G401.6 (cell line): Measurements from ENCODE around the gene TM7SF2.
"Not testable (repeated sequence)": the region's sequence is repeated elsewhere in the genome, so short reads cannot be mapped to it uniquely, and the experiment has no call there.

Experiments used
- FAIRE-seq: peaks from 2 replicates; lab custom pipeline; 2012; peaks lifted over from hg19 to GRCh38; lab: Jason Lieb, UNC

The TM7SF2 gene

GRCh38 chr11:65130631-65131416 is 19.2 kb downstream of the TM7SF2 start:
- no peak for FAIRE-seq

DNA sequence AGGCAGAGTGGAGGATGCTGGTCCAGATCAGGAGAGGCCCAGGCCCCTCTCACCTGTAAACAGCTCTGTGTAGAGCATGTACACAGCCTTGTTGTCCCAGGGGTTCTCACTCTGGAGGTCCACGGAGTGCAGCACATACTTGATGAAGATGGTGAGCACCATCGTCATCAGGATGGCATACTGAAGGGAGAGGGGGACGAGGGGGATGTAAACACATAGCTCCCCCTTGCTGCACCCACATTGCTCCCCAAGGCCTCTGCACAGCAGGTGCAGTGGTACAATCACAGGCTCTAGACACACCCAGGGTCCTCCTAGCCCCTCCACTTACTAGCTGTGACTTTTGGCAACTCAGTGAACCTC is 19.7 kb downstream of the TM7SF2 start:
- no peak for FAIRE-seq

GRCh38 chr11:65131895-65132237 is 20.2 kb downstream of the TM7SF2 start:
- no peak for FAIRE-seq

DNA sequence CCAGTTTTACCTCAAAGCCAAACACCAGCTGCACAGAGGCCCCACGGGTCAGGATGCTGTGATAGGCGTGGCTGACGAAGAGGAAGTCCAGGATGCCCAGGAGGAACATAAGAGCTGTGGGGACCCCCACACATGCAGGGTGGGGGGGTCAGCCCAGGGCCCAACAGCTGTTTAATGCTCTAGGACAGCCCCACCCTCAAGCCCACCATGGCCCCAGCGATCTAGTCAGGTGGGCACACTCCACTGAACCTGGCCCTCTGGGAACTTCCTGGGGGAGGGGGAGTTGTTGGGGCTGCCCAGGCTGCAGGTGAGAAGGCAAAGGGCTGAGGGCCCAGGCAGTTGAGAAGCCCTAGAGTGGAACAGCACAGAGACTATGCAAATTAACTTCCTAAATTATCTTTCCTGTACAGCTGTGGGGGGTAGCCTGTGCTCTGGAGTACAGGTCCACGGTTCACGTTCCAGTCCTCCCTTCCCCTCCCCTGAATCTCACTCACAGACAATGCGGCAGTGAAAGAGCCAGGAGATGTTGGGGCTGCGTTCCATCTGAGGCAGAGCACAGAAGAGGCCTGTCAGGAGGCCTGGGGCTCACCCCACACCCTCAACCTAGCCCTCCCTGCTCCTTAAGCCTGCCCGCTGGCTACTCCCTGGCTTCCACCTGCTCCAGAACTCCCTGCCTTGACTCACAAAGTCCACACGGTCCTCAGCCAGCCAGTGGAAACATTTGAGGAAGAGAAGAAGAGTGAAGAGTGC is 20.7 kb downstream of the TM7SF2 start:
- FAIRE-seq = no peak

DNA sequence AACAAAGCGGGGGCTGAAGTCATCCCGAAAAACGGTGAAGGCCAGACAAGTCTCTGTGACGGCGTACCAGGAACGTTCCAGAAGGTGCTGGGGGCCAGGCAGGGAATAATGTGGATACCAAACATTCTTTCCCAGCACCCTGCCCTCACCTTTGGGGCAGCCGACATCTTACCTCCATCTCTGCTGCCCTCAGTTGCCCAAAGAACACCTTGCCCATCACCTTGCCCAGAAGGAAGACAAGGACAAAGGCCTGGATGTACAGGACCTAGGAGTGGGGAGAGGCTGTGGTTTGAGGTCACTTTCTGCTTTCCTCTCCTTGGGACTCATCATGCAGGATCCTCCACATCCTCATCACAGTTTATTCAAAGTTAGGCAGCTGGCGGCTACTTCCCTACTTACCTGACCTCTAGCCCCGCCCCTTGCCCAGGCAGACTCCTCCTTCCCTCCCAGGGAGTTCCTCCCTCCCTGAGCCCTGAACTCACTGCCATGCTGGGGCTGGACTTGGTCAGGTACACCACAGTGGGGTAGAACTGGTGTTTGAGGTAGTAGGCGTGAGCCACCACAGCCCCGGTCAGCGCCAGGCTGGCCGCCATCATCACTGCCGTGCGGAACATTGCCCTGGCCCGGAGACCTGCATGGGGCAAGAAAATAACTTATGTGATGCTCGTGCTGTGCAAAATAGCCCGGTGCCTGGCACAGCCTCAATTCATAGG is 21.5 kb downstream of the TM7SF2 start:
- FAIRE-seq = no peak

DNA sequence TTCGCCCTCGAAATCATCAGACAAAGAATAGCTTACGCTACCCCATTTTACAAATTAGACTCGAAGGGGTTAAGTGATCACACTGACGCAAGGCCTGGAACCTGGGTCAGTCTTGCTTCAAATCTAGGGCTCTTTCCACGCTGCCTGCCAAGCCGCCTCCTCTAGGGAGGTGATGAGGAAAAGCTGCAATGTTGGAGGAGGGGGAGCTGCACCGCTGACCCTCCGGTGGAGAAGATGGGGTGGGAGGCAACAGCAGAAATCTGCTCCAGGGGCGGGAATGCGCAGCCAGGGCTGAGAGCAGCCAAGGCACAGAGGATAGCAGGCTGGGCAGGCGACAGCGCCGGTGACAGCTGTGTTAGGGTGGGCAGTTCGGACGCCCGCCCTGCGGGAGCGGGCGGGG is 22.1 kb downstream of the TM7SF2 start:
- no peak for FAIRE-seq

DNA sequence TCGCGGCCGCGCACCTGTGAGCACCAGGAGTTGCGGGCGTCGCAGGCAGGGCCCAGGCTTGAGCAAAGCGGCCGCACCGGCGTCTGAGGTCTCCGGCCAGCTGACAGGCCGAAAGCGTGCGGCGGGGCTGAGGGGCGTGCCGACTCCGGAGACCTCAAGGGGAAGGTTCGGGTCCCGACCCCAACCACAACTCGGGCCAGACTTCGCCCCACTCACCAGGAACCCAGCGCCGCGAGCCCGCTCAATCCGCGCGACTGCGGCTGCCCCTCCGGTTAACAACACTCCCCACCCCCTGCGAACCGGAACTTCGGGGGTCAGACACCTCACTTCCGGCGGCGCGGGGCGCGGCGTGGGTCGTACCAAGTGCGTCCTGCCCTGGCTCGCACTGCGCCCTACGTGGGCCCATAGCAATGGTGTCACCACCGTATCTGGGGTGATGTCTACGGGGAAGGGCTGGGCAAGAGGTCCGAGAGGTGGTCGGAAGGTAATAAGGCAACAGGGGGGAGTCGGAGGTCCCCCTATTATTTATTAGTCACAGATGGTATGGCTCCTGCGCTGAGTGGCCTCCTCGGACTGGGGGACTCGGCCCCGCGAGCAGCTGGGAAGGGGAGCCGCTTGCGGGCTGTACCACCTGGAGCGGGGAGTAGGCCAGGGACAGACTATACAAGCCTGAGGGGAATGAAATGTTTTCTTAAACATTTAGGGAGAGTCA is 22.7 kb downstream of the TM7SF2 start, which contains the start of gene SYVN1:
TSS of gene SYVN1 (minus strand) at position 280 of the 712 bp plus-strand sequence. CDS start 918 bp downstream, outside the sequence.
- no peak for FAIRE-seq

DNA sequence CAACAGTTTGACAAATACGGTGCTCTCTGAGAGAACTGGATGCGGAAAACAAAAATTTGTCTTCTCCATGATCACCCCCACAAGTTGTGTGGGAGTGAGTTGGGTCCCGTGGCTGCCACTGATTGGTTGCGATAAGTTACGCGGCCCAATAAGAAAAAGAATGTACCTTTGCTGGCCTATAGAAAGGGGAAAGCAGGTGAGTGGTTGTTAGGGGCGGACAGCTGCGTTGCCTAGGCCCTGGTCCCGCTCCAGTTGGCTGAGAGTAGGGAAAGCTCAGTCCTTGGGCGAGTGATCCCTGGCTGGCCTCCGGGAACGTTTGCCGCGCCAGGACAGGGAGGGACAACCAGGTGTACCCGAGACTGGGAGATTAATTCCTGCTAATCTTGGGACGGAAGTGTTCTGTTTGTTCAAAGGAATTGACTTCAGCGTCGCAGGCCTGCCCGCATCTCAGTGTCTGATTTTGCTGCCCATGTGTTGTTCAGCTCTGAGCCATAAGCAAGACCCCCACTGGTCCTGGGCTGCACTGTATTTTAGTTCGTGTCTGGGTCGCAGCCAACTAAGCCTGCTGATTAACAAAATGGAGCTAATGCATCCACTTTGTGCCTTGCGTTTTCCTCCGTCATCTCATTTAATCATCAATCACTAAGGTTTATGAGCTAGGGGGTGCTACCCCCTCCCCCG is 23.4 kb downstream of the TM7SF2 start:
- FAIRE-seq = peak; percentile 98

- no peak for FAIRE-seq
Measured at GRCh38 chr11:65135633-65136145, 24.0 kb downstream of the TM7SF2 start.

DNA sequence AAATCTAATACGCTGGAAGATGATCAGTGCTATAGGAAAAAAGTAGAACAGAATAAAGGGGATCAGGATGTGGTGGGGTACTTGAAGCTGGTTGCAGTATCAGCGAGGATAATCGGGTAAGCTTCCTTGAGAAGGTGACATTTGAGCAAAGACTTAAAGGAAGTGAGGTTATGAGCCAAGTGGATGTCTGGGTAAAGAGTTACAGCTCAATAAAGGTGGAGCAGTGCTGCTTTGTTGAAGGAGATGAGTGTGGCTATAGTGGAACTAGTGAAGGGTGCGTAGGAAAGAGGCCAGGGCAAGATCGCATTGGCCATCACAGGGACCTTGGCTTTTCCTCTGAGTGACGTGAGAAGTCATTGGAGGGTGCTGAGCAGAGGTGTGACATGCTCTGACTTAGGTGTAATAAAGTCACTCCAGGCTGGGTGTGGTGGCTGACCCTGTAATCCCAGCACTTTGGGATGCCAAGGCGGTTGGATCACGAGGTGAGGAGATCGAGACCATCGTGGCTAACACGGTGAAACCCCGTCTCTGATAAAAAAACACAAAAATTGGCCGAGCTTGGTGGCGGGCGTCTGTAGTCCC is 24.9 kb downstream of the TM7SF2 start:
- no peak for FAIRE-seq

GRCh38 chr11:65141896-65142494 is 30.3 kb downstream of the TM7SF2 start:
- no peak for FAIRE-seq

- FAIRE-seq = no peak
Measured at GRCh38 chr11:65147352-65148075, 35.8 kb downstream of the TM7SF2 start.

GRCh38 chr11:65148657-65149056 is 37.0 kb downstream of the TM7SF2 start:
- no peak for FAIRE-seq

GRCh38 chr11:65150131-65150508 is 38.4 kb downstream of the TM7SF2 start:
- FAIRE-seq = not testable (repeated sequence)

DNA sequence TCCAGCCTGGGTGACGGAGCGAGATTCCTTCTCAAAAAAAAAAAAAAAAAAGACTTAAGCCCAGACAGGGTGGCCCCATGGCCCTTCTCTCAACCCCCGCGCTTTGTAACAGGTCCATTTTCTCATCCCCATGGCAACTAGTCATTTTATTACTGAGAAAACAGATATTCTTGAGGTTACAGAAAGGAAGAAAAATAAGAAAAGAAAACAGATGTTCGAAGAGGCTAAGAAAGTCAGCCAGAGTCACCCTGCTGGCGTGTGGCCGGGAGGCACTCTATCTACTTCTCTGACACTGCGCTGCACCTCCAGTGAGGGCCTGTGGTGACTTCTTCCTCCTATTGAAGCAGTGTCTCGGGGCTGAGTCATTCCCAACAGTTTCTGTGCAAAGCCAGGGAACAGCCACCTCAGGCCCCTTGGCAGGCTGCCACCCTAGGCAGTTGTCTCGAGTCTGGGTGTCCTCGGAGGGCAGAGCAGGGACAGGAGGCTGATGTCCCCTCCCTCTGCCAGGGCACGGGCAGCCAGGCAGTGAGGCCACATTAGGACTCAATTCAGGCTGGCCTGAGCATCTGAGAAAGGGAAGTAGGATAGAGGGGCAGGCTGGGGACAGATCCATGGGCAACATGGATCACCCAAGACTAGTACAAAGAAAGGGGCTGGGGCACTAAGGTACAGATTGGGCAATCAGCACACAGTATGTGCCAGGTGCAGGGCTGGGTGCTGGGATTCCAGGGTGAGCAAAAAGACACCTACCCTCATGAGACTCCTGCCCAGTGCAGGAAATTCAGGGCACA is 39.0 kb downstream of the TM7SF2 start:
- FAIRE-seq = no peak

DNA sequence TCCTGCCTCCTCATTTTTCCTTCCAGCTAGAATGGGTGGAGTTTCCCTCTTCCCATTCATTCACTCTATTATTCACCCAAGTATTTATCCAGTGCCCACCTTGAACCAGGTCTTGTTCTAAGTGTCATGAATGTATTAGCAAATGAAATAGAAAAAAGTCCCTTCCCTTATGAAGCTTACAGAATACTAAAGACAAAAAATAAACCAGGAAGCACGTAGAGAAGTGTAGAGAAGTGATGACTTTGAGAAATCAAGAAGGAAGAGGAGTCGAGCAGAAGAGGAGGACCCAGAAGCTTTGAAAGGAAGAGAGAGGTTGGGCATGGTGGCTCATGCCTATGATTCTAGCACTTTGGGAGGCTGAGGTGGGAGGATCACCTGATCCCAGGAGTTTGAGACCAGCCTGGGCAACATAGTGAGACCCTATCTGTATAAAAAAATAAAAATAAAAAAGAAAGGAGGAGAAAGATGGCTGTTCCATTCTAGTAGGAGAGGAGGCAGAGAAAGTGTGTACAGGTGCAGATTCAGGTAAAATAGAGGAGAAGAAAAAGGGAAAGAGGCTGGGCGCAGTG is 39.7 kb downstream of the TM7SF2 start:
- FAIRE-seq = no peak

GRCh38 chr11:65152122-65152521 is 40.5 kb downstream of the TM7SF2 start:
- no peak for FAIRE-seq

- no peak for FAIRE-seq
Measured at GRCh38 chr11:65156256-65156655, 44.6 kb downstream of the TM7SF2 start.

DNA sequence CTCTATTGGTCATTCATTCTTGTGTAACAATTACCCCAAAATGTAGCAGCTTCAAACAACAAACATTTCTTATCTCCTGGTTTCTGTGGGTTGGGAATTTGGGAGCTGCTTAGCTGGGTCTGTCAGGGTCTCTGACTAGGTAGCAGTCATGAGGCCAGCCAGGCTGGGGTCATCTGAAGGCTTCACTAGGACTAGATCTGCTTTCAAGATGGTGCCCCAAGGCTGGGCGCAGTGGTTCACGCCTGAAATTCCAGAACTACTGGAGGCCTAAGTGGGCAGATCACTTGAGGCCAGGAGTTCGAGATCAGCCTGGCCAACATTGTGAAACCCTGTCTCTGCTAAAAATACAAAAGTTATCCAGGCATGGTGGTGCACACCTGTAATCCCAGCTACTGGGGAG is 45.3 kb downstream of the TM7SF2 start:
- no peak for FAIRE-seq
